Gastrocnemius medialis (tissue), 4 donors: ENCODE measurements around the gene CHKA. TPM values are rescaled to one million over a fixed set of nuclear protein-coding genes. Genes with fewer than 3 reads are reported as not detected.

Source experiments
- ATAC-seq, 2 donors: fragments of 150-250 bp; one replicate each; pipeline ENCODE4 v1.9.1; 2016
- DNase-seq, 2 donors: peaks; one replicate each; pipeline ENCODE4 v3.0.0-alpha.2; 2019
- H3K27ac ChIP-seq, 4 donors: fragments of 200-600 bp; sonication (generic); 1 replicate in 1 of 4; 2 replicates in 3 of 4; pipeline ENCODE4 v1.5.1; 2016 to 2018; ENCODE audit warnings: mild to moderate bottlenecking in 2 of 4, moderate library complexity in 1 of 4
- H3K27me3 ChIP-seq, 3 donors: fragments of 200-600 bp; sonication (generic) in 2 of 3; 1 replicate in 1 of 3; 2 replicates in 2 of 3; pipeline versions ENCODE4 v1.5.1 to v1.6.0; 2016 to 2019; ENCODE audit warnings: mild to moderate bottlenecking in 1 of 3, moderate library complexity in 1 of 3
- H3K36me3 ChIP-seq, 2 donors: fragments of 200-600 bp; sonication (generic) in 1 of 2; one replicate each; pipeline ENCODE4 v1.5.1; 2017 to 2018
- H3K4me1 ChIP-seq, 2 donors: fragments of 200-600 bp; sonication (generic) in 1 of 2; one replicate each; pipeline ENCODE4 v1.5.1; 2016 to 2017; ENCODE audit warnings: mild to moderate bottlenecking in 2 of 2
- H3K4me3 ChIP-seq, 4 donors: fragments of 200-600 bp; sonication (generic) in 3 of 4; 1 replicate in 1 of 4; 2 replicates in 3 of 4; pipeline ENCODE4 v1.5.1; 2016 to 2019; ENCODE audit warnings: mild to moderate bottlenecking in 2 of 4
- H3K9me3 ChIP-seq, 3 donors: fragments of 200-600 bp; sonication (generic) in 2 of 3; 1 replicate in 1 of 3; 2 replicates in 2 of 3; pipeline ENCODE4 v1.5.1; 2016 to 2019
- POLR2A ChIP-seq, 2 donors: fragments of 450-650 bp; IDR thresholded peaks; one replicate each; pipeline ENCODE4 v1.6.1; 2017; ENCODE audit warnings: antibody characterized with exemption in 2 of 2, mild to moderate bottlenecking in 2 of 2, moderate library complexity in 2 of 2
- in situ Hi-C, 4 donors: fragments of 200-750 bp; cut with MboI; loops; one replicate each; pipeline versions ENCODE4 v1.15.0 to v1.8.0; 2017; ENCODE audit warnings: low sequenced_read_pairs in 4 of 4
- intact Hi-C: fragments of 100-400 bp; cut with DNase I; formaldehyde crosslinking; loops from one replicate; pipeline ENCODE4 v1.15.1; 2023; ENCODE audit warnings: low total_unique reads
- total RNA-seq, 4 donors: library from RNA; depleted of rRNA; stranded (reverse); fragments of >200 nt; gene quantifications; one replicate each; pipeline versions ENCODE4 v1.1.0 to v1.2.3, GENCODE V29; 2016
- TF ChIP-seq, protein P1 (sequence below), 5 experiments: fragments of 450-650 bp in 3 of 5; fragments of 200-600 bp in 2 of 5; sonication (generic) in 2 of 5; IDR thresholded peaks in 4 of 5; conservative IDR thresholded peaks in 1 of 5; 1 replicate in 4 of 5; 2 replicates in 1 of 5; pipeline ENCODE4 v1.5.1; 2016 to 2019; ENCODE audit warnings: antibody characterized with exemption in 5 of 5, mild to moderate bottlenecking in 3 of 5, moderate library complexity in 3 of 5

The CHKA gene
- total RNA-seq, 4 donors from 2014 or later = 7.3 to 20.9 (median 12.3) TPM

DNA sequence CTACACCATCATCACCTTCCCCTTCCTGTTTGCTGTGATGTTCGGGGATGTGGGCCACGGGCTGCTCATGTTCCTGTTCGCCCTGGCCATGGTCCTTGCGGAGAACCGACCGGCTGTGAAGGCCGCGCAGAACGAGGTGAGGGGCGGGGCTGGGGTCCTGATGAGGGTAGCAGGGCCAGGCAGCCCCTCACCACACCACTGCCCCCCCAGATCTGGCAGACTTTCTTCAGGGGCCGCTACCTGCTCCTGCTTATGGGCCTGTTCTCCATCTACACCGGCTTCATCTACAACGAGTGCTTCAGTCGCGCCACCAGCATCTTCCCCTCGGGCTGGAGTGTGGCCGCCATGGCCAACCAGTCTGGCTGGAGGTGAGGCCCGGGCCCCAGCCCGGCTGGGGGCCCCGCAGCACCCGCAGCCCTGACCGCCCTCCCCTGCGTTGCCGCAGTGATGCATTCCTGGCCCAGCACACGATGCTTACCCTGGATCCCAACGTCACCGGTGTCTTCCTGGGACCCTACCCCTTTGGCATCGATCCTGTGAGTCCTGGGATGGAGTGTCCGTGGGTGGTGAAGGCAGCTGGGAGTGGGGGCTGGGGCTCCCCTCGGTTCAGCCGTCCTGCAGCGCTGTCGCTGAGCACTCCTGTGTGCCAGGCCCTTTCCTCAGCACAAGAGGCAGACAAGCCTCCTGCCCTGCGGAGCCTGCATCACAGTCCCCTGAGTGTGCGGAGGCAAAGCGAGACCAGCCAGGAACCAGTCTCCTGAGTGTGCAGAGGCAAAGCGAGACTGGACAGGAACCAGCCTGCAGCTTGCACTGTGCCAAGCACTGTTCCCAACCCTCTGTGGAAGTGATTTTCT lies 73.5 kb downstream of the CHKA start:
- DNase-seq (no peak), ATAC-seq (no peak)
- in situ Hi-C loops (no loop called here), intact Hi-C loops (no loop called here)
- TF ChIP-seq, protein P1, sequence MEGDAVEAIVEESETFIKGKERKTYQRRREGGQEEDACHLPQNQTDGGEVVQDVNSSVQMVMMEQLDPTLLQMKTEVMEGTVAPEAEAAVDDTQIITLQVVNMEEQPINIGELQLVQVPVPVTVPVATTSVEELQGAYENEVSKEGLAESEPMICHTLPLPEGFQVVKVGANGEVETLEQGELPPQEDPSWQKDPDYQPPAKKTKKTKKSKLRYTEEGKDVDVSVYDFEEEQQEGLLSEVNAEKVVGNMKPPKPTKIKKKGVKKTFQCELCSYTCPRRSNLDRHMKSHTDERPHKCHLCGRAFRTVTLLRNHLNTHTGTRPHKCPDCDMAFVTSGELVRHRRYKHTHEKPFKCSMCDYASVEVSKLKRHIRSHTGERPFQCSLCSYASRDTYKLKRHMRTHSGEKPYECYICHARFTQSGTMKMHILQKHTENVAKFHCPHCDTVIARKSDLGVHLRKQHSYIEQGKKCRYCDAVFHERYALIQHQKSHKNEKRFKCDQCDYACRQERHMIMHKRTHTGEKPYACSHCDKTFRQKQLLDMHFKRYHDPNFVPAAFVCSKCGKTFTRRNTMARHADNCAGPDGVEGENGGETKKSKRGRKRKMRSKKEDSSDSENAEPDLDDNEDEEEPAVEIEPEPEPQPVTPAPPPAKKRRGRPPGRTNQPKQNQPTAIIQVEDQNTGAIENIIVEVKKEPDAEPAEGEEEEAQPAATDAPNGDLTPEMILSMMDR (IDR thresholded peaks at IDR 0.05 in 4 of 5, conservative IDR thresholded peaks at IDR 0.05 in 1 of 5) = no peak
- TF ChIP-seq POLR2A (IDR thresholded peaks at IDR 0.05) = no peak
- Histone ChIP-seq H3K36me3 (no peaks in the 10 kb centered on the region), H3K9me3 (no peaks in the 10 kb centered on the region), H3K27ac (no peak overlapping the region), H3K4me1 (no peaks in the 10 kb centered on the region), H3K4me3 (no peak overlapping the region), H3K27me3 (no peaks in the 10 kb centered on the region)

DNA sequence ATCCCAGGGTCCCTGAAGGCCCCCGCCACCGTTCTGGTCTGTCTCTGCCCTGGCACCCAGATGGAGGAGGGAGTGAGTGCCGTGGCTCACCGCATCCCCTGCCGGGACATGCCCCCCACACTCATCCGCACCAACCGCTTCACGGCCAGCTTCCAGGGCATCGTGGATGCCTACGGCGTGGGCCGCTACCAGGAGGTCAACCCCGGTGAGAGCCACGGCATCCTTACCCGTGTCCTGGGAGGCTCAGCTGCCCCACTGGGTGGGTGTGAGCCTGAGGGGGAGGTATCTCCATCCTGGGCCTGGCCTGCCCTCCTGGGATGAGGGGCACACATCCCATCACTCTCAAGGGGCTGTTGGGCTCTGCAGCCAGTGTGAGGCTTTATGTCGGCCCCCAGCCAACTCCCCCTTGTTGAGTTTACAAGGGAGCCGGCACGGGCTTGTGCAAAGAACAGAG lies 76.3 kb downstream of the CHKA start:
- Histone ChIP-seq H3K36me3 (no peaks in the 10 kb centered on the region), H3K27me3 (no peaks in the 10 kb centered on the region), H3K4me1 (no peaks in the 10 kb centered on the region), H3K9me3 (no peaks in the 10 kb centered on the region), H3K27ac (no peak overlapping the region), H3K4me3 (no peak overlapping the region)
- in situ Hi-C loops (no loop called here), intact Hi-C loops (no loop called here)
- DNase-seq (no peak), ATAC-seq (no peak)
- TF ChIP-seq, protein P1 (IDR thresholded peaks at IDR 0.05 in 4 of 5, conservative IDR thresholded peaks at IDR 0.05 in 1 of 5) = no peak
- no peak for TF ChIP-seq POLR2A (IDR thresholded peaks at IDR 0.05)

DNA sequence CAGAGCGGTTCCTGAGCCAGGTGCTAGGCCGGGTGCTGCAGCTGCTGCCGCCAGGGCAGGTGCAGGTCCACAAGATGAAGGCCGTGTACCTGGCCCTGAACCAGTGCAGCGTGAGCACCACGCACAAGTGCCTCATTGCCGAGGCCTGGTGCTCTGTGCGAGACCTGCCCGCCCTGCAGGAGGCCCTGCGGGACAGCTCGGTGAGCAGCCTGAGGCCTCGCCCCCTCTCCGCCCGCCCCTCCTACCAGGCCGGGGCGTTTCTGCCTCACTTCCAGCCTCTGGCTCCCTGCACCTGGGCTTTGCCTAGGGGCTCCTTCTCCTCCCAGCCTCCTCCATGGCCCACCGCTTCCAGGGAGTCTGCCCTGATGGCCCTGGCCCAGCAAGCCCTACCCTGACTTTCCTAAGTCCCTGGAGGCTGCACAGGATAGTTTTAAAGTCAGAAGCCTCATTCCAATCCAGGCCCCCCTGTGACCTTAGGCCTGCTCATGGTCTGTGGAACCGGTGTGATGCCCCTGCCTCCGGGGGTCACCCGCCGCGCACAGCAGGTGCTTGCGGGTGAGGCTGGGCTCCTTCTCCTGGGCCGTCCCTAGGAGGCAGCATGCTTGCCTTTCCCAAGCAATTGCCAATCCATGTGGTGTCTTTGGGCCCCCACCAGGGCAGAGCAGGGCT lies 76.9 kb downstream of the CHKA start:
- H3K27ac ChIP-seq = no peak overlapping the region
- no peaks in the 10 kb centered on the region for H3K36me3 ChIP-seq
- H3K27me3 ChIP-seq = no peaks in the 10 kb centered on the region
- intact Hi-C loops (no loop called here), in situ Hi-C loops (no loop called here)
- ATAC-seq (no peak), DNase-seq (no peak)
- H3K4me1 ChIP-seq = peaks cover 0 to 6% of the 10 kb centered on the region in 2 donors
- no peaks in the 10 kb centered on the region for H3K9me3 ChIP-seq
- no peak for TF ChIP-seq POLR2A (IDR thresholded peaks at IDR 0.05)
- no peak overlapping the region for H3K4me3 ChIP-seq

DNA sequence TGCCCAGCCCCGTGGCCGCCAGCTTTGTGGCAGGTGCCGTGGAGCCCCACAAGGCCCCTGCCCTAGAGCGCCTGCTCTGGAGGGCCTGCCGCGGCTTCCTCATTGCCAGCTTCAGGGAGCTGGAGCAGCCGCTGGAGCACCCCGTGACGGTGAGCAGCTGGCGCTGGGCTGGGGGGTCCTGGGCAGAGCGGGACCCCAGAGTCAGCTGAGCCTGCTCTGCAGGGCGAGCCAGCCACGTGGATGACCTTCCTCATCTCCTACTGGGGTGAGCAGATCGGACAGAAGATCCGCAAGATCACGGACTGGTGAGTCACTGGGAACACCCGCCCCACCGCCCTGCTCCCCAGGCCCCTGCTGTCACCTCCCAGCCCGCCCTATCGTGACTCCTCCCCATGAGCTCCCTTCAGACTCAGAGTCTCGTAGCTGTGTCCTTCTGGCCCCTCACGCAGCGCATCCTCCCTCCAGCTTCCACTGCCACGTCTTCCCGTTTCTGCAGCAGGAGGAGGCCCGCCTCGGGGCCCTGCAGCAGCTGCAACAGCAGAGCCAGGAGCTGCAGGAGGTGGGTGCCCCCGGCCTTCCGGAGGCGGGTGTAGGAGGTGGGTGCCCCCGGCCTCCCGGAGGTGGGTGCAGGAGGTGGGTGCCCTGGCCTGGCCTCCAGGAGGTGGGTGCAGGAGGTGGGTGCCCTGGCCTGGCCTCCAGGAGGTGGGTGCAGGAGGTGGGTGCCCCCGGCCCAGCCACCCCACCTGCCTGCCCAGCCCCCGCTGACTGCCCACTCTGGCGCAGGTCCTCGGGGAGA lies 77.6 kb downstream of the CHKA start:
- TF ChIP-seq, protein P1 (IDR thresholded peaks at IDR 0.05 in 4 of 5, conservative IDR thresholded peaks at IDR 0.05 in 1 of 5) = no peak
- TF ChIP-seq POLR2A (IDR thresholded peaks at IDR 0.05) = no peak
- H3K27me3 ChIP-seq = no peaks in the 10 kb centered on the region
- in situ Hi-C loops (no loop called here), intact Hi-C loops (no loop called here)
- DNase-seq = no peak
- H3K4me1 ChIP-seq = peaks cover 0 to 11% of the 10 kb centered on the region in 2 donors
- no peak overlapping the region for H3K4me3 ChIP-seq
- ATAC-seq = no peak
- no peaks in the 10 kb centered on the region for H3K36me3 ChIP-seq
- H3K9me3 ChIP-seq = no peaks in the 10 kb centered on the region
- H3K27ac ChIP-seq = no peak overlapping the region

DNA sequence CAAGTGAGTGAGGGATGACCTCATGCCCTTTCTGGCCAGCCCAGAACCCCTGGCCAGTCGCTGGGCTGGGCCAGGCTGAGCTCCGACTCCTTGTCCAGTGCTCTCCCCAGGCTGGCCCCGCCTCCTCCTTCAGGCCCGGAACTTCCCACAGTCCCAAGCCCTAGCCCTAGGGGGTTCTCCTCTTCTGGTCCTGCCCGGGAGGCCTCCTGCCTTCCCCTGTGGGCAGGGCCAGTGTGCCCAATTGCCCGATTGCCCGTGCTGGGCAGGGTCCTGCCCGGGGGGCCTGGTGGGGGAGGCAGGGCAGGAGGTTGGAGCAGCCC lies 78.2 kb downstream of the CHKA start:
- Histone ChIP-seq H3K27me3 (no peaks in the 10 kb centered on the region), H3K9me3 (no peaks in the 10 kb centered on the region), H3K4me3 (no peak overlapping the region), H3K4me1 (peaks cover 5 to 16% of the 10 kb centered on the region in 2 donors), H3K27ac (no peak overlapping the region), H3K36me3 (no peaks in the 10 kb centered on the region)
- TF ChIP-seq POLR2A (IDR thresholded peaks at IDR 0.05) = no peak
- TF ChIP-seq, protein P1 (IDR thresholded peaks at IDR 0.05 in 4 of 5, conservative IDR thresholded peaks at IDR 0.05 in 1 of 5) = no peak
- in situ Hi-C loops = no loop called here
- ATAC-seq = no peak
- DNase-seq = no peak
- intact Hi-C loops = no loop called here
